GM21576 (cell line): ENCODE results near the gene SBF2.
"Not testable (repeated sequence)": the region's sequence is repeated elsewhere in the genome, so short reads cannot be mapped to it uniquely, and the experiment has no call there.

Experiments used
- ATAC-seq: cut with Tn5 transposase; IDR thresholded peaks from one replicate; pipeline ENCODE4 v1.9.1; 2021; ENCODE audit warnings: mild to moderate bottlenecking, moderate library complexity; ENCODE audit not compliant: unreplicated experiment

The SBF2 gene

DNA sequence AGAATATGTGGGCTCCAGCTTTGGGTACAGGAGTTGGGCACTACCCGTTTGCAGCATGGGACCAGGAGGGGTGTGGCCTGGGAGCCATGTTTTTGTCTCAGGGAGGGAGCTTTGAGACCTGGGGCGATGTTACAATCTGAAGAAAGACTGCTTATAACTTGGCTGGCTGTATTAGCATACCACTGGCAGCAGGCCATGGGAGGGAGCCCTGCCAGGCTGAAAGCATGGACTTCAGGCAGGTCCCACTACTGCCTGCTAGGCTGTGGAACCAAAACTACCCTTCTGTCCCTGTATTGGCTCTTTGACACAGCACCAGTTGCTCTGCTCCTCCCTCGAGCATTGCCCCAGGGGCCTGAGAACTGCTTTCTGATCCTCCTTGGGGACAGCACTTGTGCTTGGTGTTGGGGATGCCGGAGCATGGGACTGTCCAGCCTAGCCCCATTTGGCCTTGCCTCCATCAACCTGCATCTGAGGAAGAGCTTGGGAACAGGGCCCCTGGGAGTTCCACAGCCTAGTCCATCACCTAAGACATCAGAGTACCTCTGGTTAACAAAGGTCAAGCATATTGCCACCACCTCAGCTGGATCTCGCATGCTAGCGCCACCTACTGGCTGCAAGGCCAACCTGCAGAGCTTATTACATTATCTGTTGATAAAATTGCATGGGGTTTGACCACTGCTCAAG lies 217.4 kb downstream of the SBF2 start:
- ATAC-seq = no peak

DNA sequence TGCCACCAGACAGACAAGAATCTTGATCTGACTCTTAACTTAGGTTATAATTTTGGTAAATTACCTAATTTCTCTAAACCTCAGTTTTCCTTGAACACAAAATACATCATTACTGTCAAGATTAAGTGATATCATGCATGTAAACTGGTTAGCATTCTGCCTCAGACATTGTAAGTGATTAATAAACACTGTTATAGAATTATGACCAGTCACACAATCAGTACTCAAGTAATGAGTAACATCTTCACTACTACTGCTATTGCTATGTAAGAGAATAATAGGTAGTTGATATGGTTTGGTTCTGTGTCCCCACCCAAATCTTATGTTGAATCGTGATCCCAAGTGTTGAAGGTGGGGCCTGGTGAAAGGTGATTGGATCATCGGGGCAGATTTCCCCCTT lies 218.9 kb downstream of the SBF2 start:
- ATAC-seq = no peak

DNA sequence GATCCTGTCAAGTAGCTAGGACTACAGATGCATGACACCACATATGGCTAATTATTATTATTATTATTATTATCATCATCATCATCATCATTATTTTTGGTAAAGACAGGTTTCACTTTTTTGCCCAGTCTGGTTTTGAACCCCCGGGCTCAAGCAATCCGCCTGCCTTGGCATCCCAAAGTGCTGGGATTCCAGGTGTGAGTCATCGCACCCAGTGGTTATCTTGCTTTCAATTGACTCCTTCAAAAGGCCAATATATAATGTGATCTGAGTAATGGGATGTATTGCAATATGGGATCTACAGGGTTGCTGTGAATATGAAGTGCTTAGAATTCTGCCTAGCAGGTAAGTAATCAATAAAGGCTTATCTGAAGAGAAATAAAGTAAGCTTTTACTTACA lies 221.2 kb downstream of the SBF2 start:
- ATAC-seq = no peak

DNA sequence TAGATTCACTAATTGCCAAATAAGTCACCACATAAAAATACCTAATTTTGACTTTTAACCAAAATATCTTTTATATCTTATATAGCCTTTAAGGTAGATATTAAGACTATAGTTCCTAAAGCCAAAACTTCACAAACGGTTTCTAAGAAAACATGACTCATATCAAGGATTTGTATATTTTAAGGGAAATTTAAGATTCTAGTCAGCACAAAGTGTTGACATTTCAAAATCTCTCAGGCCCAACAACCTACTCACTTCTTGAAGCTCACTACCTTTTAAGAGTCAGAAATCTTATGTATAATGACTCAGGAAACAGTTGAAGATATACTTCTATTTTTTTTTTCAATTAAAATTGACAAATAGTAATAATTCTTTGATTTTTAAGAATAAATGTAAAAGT lies 221.9 kb downstream of the SBF2 start:
- no peak for ATAC-seq

DNA sequence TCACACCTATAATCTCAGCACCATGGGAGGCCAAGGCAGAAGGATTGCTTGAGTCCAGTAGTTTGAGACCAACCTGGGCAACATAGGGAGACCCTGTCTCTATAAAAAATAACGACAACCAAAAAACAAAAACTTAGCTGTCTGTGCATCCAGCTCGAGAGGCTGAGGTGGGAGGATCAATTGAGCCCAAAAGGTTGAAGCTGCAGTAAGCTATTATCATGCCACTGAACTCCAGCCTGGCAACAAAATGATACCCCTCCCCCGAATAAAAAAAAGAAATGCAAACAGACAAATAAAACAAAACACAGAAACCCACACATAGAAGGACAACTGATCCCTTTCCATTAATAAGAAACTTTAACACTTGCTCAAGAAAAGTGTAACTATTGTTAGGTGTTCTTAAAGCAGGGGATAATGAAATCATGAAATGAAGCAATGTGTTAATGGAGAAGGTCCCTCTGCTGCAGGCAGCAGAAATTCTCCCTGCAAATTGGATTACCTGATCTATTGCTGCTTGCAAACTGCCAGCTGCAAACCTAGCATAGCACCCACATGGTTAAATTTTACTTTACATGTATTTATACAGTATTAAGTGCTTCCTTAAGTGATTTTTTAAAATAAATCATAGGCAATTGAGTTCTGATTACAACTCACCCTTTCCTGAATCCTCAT lies 226.3 kb downstream of the SBF2 start:
- ATAC-seq = no peak

DNA sequence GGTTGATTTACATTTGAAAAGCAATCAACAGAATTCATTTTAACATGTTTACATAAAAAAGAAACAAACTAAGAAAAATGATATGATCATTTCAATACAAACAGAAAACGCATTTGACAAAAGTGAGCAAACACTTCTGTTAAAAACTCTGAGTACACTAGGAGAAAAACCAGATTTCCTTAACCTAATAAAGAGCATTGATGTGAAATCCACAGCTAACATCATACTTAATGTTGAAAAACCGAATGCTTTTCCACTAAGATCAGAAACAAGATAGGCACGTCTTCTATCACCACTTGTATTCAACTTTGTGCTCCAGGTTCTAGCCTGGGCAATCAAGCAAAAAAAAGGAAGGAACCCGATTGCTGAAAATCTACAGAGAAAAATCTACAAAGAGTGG lies 227.6 kb downstream of the SBF2 start:
- ATAC-seq = no peak

DNA sequence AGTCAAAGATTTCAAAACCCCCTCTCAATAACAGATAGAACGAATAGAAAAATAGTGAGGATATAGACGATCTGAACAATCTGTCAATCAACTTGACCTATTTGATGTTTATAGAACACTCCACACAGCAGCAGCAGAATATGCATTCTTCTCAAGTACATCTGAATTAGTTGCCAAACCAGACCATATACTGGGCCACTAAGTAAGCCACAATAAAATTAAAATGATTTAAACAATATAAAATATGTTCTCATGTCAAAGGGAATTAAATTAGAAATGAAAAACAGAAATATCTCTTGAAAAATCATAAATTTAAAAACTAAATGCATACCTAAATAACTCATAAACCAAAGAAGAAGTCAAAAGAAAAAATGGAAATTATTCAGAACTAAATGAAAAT lies 229.2 kb downstream of the SBF2 start:
- no peak for ATAC-seq

DNA sequence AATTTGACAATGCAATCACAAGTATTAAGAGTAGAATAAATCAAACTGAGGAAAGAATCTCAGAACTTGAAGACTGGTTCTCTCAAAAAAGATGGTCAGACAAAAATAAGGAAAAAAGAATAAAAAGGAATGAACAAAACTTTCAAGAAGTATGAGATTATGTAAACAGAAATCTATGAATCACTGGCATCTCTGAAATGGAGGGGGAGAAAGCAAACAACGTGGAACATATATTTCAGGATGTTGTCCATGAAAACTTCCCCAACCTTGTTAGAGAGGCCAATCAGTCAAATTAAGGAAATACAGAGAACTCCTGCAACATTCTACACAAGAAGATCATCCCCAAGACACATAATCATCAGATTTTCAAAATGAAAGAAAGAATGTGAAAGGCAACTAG lies 235.7 kb downstream of the SBF2 start:
- ATAC-seq = no peak

DNA sequence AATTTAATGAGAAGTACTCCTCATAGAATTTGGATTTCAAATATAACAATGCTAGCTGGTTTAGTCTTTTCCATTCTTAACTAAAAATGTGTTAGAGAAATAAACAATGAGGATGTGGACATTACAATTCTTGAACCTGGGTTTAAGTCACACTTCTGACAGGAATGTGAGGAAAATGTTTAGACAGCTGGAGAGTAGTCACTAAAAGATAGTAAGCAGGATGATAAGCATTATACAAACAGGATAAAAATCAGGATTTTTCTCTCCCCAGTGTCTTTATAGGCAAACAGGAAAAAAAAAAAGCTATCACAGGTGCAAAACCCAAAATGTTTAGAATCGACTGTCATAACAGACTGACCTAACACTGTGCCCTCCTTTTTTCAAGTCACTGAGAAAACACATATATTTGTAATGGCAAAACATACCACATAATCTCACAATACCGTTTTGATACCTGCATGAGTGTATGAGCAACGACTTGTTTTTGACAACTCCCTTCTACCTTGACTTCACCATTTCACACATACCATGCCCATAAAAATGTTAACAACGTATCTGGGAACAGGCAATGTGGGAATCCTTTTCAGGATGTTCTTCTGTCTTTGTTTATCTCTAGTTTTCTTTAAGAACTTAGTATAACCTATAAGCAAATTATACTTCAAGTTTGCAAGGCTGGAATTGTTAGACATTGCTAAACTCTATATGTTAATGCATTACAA lies 242.0 kb downstream of the SBF2 start:
- no peak for ATAC-seq

DNA sequence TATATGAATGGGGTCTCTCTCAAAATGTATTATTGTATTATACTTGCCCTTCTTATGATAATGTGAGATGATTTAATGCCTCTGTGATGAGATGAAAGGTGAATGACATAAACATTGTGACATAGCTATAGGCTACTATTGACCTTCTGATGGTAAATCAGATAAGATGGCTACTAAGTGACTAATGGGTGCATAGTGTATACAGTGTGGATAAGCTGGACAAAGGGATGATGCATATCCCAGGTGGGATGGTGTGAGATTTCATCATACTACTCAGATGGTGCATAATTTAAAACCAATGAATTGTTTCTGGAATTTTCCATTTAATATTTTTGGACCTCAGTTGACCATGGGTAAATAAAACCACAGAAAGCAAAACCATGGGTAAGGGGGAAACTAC lies 243.5 kb downstream of the SBF2 start:
- ATAC-seq = no peak

DNA sequence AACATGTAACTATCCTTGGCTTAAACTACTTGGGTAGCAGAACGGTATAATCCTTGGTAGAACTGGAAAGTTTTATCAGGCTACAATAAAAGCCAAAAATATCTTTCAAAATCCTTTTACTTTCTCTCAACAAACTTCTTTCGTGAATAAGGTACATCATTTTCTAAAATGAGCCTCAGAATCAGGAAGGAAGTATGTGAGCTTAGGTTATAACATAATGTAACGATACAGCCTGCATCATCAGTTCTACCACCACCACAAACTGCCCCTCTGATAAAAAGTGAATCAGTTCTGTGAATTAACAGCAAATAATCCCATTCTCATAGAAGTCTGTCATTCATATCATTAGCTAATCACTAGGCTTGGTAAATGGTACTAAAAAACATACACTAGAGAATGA lies 244.3 kb downstream of the SBF2 start:
- no peak for ATAC-seq

DNA sequence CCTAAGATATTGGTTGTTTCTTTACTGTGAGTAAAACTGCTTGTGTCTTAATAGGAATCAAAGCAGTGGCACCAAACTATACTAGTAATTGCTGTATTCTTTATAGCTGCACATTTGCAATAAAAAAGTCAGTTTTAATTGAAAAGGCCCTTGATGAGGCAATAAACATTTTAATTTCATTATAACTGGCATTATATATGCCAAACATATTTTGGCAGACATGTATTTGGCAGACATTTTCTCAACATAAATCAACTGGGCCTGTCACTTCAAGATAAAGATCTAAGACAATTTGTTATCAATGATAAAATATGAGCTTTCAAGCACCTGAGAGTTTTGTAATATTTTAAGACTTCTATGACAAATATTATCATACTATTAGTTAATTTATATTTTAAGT lies 245.7 kb downstream of the SBF2 start:
- ATAC-seq = no peak

DNA sequence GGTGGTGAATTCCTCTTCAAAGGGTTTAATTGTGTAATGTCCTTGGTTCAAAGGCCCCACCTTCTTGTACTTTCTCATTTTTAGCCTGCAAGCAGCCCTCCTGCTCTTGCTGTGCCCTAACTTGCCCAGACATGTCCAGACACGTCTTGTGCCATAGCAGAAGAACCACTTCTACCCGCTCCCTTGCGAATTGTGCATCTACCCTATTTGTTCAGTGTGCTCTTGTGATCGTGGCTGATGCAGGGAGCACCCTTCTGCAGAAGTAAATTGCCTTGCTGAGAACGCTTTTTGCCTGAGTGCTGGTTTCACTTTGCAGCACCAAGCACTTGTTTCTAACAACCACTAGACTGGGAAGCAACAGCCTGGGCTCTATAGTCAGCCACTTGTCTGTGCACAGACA lies 249.4 kb downstream of the SBF2 start:
- no peak for ATAC-seq

DNA sequence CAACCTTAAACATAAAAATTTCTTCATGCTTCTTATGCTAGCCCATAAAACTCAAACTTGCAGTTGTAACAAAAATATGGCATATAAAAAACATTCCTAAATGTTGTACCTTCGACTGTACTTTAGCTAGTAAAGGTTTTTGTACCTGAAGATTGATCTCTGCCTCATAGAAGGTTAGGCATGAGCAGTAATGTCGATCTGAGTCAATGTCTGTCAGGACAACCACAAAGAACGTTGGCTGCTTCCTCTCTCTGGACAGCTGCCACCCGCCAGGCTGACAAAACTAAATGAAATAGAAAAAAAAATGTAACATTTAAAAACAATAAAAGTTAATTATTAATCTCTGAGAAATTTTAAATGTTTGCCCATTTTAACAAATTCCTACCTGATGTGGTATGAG lies 251.3 kb downstream of the SBF2 start:
- no peak for ATAC-seq

DNA sequence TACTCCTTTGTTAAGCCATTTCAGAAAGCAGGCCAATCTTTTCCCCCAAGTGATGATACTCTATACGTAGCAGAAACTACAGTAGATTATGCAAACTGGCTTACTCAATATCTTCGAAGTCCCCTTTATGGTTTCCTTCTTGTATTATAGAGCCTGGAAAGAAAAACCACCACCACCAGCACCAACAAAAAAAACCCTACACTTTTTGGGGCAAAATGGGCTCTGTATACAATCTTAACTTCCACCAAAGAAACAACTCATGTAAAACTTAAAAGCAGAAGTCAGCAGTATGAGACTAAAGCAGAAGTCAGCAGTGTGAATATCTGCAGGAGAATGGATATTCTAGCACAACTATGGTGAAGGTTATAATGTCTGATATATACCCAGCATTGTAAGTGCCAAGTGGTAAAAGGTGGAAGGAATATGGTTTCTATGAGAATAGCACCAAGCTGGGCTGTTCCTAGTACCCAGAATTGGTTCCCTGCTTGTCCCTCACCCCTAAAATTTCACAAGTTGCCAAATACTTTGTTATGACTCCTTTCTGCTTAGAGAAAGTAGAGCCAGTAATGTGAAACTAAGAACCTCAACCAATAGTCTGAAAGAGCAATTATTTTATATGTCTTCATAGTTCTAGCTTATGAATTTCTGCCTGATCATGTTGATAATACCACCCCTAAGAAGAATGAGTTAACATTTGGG lies 252.1 kb downstream of the SBF2 start:
- no peak for ATAC-seq

DNA sequence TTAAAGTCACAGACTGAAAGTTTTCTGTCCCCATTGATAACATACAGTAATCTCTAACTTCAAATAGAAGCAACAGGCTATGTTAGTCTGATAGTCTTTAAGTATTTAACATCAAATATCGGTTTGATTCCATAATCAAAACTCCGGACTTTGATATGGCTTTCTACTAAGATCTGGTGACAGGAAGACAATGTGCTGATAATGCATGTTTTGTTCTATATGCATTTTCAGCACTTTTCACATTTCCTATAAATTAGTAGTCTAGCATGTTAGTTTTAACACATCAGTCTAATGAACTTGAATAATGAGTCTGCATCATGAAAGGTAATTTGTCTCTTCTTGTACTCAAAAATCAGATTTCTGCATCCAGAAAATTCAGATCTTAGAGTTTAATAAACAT lies 252.7 kb downstream of the SBF2 start:
- ATAC-seq = no peak

DNA sequence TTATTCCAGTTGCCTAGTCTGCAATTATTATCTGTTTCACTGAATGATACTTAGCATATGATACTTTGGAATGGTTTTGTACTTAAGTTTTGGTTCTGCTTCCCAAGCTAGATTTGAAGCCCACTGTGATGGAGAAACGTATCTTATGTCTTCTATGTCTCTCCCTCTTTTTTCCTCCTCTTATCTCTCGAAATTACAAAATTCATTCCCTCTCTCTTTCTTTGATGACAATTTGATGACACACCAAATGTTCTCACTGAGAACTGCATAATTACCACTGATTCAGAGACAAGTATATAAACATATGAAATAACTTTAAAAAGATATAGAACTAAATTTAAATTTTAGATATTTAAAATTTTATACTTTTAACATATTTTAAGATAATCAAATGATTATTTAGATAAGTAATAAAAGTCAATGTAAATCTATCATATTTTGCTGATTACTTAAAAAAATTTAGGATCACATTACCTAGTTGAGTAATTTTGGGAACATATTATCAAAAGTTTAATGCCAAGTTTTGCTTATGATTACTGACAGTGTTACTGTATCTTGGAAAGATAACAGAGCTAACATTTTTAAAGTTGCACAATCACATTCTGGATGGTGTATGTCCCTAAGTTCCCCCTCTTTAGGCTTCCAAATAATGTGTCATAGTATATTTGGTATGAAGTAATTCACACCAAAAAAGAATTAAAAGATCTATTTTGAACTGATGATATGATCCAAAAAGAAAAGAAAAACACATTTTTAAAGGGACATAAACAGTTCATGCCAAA lies 255.3 kb downstream of the SBF2 start:
- ATAC-seq = no peak

DNA sequence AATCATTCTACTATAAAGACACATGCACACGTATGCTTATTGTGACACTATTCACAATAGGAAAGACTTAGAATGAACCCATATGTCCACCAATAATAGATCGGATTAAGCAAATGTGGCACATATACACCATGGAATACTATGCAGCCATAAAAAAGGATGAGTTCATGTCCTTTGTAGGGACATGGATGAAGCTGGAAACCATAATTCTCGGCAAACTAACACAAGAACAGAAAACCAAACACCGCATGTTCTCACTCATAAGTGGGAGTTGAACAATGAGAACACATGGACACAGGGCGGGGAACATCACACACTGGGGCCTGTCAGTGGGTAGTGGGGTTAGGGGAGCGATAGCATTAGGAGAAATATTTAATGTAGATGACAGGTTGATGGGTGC lies 258.1 kb downstream of the SBF2 start:
- ATAC-seq = not testable (repeated sequence)

DNA sequence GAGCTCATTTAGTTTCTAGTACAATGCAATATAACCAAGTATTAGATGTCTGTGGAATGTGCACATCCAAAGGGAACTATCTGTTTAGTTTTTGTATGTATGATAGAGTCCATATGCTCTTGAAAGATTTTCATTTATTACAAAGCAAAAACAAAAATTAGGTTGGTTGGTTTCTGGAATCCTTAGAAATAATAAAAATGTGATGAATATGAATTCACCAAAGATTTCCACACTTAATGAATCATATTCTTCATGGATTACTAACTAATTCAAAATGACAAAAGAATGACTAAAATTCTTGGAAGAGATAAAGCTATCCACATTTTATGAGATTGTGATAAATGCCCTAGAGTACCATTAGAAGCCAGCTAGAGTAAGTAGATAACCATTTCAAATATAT lies 261.1 kb downstream of the SBF2 start:
- no peak for ATAC-seq

DNA sequence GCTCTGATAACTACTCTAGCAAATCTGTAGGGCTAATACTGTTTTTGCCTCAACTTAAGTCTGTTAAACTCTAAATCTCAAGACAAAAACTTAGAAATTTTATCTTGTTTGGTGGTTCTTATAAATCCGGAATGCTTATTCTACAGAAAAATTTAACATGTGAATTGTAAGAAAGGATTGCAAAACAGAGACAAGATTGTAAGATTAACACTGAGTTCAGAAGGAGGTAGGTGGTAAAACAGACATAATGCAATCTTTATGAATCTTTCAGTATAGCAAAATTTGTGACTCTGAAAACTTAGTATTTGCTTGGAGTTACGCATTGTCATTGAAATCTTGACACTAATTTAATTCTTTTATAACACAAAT lies 263.9 kb downstream of the SBF2 start:
- no peak for ATAC-seq
